ENCODE results near the gene MPST. TPM values are rescaled to one million over a fixed set of nuclear protein-coding genes. Genes with fewer than 3 reads are reported as not detected.

The MPST gene
- total RNA-seq, 1 donor from 2014 or later = 186 TPM

DNA sequence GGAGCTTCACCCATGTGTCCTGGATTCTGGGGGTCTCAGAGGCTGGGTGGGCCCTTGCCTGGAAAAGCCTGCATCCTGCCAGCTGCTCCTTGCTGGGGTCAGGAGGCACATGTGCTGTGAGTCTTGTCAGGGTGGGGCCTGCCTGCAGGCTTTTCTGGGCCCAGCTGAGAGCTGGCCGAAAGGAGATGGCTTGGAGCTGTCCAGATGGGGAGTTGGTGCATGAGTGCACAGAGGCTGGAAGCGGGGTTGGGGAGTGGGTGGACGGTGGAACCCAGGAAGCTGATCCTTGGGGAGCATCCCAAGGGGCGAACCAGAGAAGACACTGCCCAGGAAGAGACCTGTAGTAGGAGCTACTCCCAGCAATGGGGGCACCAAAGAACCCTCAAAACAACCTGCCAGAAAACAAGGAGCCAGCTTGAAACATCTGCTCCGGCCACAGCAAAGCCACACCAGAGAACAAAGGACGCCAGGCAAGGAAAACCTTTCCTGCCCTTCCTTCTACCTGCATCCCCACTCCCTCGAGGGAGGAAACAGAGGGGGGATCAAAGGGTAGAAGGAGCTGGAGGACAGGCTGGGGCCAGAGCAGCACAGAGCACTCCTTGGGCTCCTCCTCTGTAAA is 23.8 kb downstream of the MPST start:
- Histone ChIP-seq H3K4me3 (ENCODE audit: low read depth, low read length) (no peak overlapping the region), H3K27me3 (ENCODE audit: control insufficient read depth, insufficient read depth, low read length) (no peaks in the 10 kb centered on the region), H3K36me3 (ENCODE audit: control insufficient read depth, insufficient read depth, low read length) (no peaks in the 10 kb centered on the region)
- no peak for DNase-seq (ENCODE audit: low read depth)
- TF ChIP-seq, protein P1, sequence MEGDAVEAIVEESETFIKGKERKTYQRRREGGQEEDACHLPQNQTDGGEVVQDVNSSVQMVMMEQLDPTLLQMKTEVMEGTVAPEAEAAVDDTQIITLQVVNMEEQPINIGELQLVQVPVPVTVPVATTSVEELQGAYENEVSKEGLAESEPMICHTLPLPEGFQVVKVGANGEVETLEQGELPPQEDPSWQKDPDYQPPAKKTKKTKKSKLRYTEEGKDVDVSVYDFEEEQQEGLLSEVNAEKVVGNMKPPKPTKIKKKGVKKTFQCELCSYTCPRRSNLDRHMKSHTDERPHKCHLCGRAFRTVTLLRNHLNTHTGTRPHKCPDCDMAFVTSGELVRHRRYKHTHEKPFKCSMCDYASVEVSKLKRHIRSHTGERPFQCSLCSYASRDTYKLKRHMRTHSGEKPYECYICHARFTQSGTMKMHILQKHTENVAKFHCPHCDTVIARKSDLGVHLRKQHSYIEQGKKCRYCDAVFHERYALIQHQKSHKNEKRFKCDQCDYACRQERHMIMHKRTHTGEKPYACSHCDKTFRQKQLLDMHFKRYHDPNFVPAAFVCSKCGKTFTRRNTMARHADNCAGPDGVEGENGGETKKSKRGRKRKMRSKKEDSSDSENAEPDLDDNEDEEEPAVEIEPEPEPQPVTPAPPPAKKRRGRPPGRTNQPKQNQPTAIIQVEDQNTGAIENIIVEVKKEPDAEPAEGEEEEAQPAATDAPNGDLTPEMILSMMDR (IDR thresholded peaks at IDR 0.05; ENCODE audit: insufficient read depth, low read length, poor library complexity, severe bottlenecking) = no peak

DNA sequence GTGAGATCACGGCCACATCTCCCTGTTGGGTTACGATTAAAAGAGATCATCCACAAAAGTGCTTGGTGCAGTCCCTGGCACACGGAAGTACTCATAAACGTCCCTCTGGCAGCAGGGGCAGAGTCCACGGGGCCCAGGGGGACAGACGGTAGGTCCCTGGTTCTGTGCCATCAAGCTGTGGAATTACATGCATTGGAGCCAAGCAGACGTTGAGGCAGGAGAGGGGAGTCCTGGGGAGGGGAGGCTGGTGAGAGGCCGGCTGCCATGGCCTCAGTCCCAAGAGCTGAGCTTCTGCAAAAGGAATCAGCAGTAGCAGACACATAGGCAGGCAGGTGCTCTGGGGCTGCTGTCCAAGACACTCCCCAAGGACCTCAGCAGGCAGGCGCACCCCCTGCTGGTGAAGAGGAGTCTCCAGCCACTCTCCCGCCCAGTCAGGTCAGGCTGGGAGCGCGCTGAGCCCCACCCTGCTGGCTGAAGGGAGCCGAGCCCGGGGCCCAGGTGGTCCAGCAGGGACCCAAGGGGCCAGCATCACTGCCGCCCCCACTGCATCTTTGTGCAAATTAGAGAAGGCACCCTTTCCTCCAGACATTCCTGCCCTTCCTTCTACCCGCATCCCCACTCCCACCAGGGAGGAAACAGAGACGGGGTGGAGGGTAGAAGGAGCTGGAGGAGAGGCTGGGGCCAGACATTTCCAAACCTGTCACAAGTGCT is 24.4 kb downstream of the MPST start:
- Histone ChIP-seq H3K4me3 (ENCODE audit: low read depth, low read length) (no peak overlapping the region), H3K36me3 (ENCODE audit: control insufficient read depth, insufficient read depth, low read length) (no peaks in the 10 kb centered on the region), H3K27me3 (ENCODE audit: control insufficient read depth, insufficient read depth, low read length) (no peaks in the 10 kb centered on the region)
- DNase-seq (ENCODE audit: low read depth) = no peak
- TF ChIP-seq, protein P1 (IDR thresholded peaks at IDR 0.05; ENCODE audit: insufficient read depth, low read length, poor library complexity, severe bottlenecking) = peak; percentile 91

DNA sequence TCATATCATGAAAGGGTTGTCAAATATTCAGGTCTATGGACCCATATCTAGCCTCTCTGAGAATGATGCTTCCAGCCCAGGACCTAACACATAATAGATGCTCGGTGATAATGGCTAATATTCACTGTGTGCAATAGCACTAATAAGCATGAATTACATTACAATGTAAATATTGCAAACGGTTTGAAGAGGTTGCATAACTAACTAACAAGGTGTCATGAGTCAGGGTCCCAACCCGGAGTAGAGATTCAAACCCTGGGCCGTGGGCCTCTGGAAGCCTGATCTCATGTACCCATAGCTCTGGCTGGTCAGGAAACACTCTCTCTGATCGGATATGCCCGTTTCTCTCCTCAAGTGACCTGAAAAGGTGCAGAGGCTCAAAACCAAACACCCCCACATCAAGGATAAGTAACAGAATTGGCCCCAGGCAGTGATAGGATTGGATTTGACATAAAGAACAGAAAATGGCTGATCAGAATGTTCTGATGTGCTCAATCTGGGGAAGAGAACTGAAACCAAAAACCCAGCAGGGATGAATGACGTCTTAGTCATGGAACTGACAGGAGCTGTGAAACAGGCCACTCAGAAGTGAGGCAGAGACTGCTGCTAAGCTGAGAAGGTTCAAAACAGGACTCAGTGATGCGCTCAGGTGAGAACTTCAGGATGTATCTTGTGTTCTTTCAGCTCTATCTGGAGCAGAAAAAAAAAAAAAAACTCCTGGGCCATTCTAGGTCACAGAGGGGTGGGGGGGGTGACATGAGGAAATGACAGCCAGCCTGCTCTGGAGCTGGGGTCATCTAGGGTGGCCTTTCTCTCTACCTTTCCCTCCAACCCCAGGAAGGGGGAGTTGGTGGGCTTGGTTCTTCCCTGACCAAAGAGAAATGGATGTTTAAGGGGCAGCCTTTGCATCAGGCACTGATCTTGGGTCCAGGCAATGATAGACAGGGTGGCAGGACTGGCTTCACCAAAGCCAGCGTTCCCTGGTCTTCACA is 25.4 kb downstream of the MPST start:
- TF ChIP-seq, protein P1 (IDR thresholded peaks at IDR 0.05; ENCODE audit: insufficient read depth, low read length, poor library complexity, severe bottlenecking) = no peak
- Histone ChIP-seq H3K36me3 (ENCODE audit: control insufficient read depth, insufficient read depth, low read length) (no peaks in the 10 kb centered on the region), H3K27me3 (ENCODE audit: control insufficient read depth, insufficient read depth, low read length) (no peaks in the 10 kb centered on the region), H3K4me3 (ENCODE audit: low read depth, low read length) (no peak overlapping the region)
- DNase-seq (ENCODE audit: low read depth) = no peak

DNA sequence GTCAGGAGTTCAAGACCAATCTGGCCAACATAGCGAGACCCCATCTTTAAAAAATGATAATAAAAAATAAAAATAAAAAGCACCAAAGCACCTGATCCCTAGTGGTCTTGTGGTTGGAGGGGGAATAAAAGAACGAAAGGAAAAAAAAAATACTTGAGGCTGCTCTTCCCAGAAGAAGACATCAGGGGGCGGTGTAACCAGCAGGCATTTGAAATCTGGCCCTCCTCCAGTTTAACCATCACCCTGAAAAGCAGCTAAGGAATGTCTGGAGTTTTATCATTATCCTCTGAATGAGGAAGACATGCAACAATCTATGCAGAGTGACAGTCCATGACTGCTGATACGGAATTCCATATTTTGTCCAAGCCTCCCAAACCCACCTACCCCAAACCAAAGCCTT is 26.4 kb downstream of the MPST start:
- DNase-seq (ENCODE audit: low read depth) = no peak
- H3K27me3 ChIP-seq (ENCODE audit: control insufficient read depth, insufficient read depth, low read length) = no peaks in the 10 kb centered on the region
- H3K4me3 ChIP-seq (ENCODE audit: low read depth, low read length) = no peak overlapping the region
- no peaks in the 10 kb centered on the region for H3K36me3 ChIP-seq (ENCODE audit: control insufficient read depth, insufficient read depth, low read length)
- TF ChIP-seq, protein P1 (IDR thresholded peaks at IDR 0.05; ENCODE audit: insufficient read depth, low read length, poor library complexity, severe bottlenecking) = peak; percentile 59

DNA sequence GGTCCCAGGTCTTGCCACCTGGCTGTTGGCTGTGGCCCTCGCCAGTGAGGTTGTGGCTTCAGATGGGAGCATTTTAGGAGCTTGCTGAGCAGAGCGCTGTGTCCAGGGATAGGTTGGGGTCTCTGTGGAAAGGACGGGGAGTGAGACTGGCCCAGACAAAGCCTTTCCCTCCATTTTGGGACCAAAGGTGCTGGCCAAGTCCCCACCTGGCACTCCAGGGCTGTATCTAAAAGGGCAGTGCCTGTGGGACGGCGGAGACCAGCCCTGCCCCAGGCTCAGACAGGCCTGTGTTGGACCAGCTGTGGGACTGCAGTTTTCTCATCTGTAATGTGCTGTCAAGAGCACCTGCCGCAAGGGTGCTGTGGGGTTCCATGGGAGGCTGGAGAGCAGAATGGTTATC is 27.0 kb downstream of the MPST start:
- TF ChIP-seq, protein P1 (IDR thresholded peaks at IDR 0.05; ENCODE audit: insufficient read depth, low read length, poor library complexity, severe bottlenecking) = no peak
- no peaks in the 10 kb centered on the region for H3K27me3 ChIP-seq (ENCODE audit: control insufficient read depth, insufficient read depth, low read length)
- no peak overlapping the region for H3K4me3 ChIP-seq (ENCODE audit: low read depth, low read length)
- DNase-seq (ENCODE audit: low read depth) = no peak
- H3K36me3 ChIP-seq (ENCODE audit: control insufficient read depth, insufficient read depth, low read length) = no peaks in the 10 kb centered on the region
